ENCODE results near the gene DOCK4.

DNA sequence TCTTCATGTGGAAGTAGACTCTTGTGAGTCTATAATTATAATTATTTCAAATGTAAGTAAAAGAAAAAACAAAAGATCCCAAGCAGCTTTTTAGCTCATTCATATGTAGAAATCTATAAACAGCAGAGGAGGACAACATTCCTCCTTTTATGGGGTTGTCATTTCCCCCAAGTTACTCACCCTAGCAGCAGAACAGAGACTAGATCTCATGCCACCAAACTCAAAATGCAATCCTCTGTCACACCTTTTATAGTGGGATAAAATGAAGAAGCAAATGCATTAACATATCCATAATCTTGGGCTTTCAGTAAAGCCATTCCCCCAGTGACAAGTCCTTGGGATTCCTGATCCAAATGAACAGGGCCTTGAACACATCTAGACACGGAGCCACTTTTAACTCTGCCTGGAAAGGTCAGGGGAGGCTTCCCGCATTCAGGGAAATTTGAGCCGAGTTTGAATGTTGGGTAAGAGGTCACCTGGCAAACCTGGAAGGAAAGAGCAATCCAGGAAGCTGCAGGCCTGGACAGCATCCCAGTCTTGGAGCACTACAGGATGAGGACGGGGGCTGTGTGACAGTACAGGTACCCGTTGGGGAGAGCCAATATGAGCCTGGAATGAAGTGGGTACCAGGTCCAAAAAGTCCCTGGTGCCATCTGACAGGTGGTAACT is 76.4 kb downstream of the DOCK4 start:
- TF ChIP-seq SP1 (IDR thresholded peaks at IDR 0.05) (no peak), TARDBP (IDR thresholded peaks at IDR 0.05) (no peak)
